Activated gamma-delta T cell (primary cell): ENCODE measurements around the gene PRAMEF26.
"Not testable (repeated sequence)": the region's sequence is repeated elsewhere in the genome, so short reads cannot be mapped to it uniquely, and the experiment has no call there.

ENCODE experiments used
- DNase-seq: peaks from one replicate; lab custom pipeline; 2025; lab: John Stamatoyannopoulos, UW
- total RNA-seq, 2 donors: gene quantifications; one replicate each; lab custom pipeline; 2026; lab: John Stamatoyannopoulos, UW

Gene PRAMEF26
- 0 reads per million in 2 donors for total RNA-seq

GRCh38 chr1:13155909-13156308 lies at the start of gene PRAMEF26:
PRAMEF26 (minus strand) TSS chr1:13156009; CDS start chr1:13153095, 2,914 bp downstream.
- DNase-seq = not testable (repeated sequence)

GRCh38 chr1:13201309-13201708 lies 45.5 kb upstream of the PRAMEF26 start, which contains the start of gene PRAMEF13:
PRAMEF13 (minus strand) TSS chr1:13201409; CDS start chr1:13199589, 1,820 bp downstream.
- not testable (repeated sequence) for DNase-seq

GRCh38 chr1:13171548-13171947 lies 15.7 kb upstream of the PRAMEF26 start, which contains the start of gene PRAMEF9:
PRAMEF9 (plus strand) TSS chr1:13171848; CDS start chr1:13175281, 3,433 bp downstream.
- DNase-seq = not testable (repeated sequence)

GRCh38 chr1:13165531-13165930 lies 9.7 kb upstream of the PRAMEF26 start, which contains the start of gene HNRNPCL4:
HNRNPCL4 (minus strand) TSS chr1:13165631; CDS start chr1:13165467, 164 bp downstream.
- DNase-seq = not testable (repeated sequence)

GRCh38 chr1:13116754-13117153 lies 39.1 kb downstream of the PRAMEF26 start, which contains the start of gene HNRNPCL2:
HNRNPCL2 (minus strand) TSS chr1:13116854; CDS start chr1:13116400, 454 bp downstream.
- not testable (repeated sequence) for DNase-seq
